Measurements from ENCODE around the gene P2RY11.

Gene P2RY11

DNA sequence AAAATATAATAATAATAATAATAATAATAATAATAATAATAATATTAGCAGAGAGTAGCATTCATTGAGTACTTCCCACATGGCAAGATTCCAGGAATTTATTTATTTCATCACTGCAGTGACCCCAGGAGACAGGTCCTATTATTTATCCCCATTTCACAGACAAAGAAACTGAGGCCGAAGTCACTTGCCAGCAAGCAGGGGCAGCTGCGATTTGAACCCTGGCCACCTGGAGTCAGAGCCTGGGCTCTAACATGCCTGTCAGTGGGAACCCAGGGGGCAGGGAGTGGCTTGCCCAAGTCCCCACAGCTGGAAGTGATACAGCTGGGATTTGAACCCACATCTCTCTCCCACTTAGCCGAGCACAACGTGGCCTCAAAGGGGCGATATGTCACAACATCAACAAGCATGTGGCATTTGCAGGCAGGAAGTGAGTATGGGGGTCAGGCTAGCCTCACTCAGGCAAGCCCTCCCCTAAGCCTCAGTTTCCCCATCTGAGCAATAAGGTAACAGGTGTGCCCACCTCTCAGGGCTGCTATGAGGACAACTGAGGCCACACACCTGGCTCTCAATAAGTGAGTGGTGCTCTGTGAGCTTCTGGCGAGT lies 22.4 kb upstream of the P2RY11 start:
- Mint-ChIP-seq H3K9me3 (no peaks in the 10 kb centered on the region), H3K27me3 (no peaks in the 10 kb centered on the region), H3K4me1 (peaks cover 51% of the 10 kb centered on the region), H3K27ac (peak overlapping the region; percentile 35), H3K36me3 (peaks cover 53% of the 10 kb centered on the region), H3K4me3 (no peak overlapping the region)
- ATAC-seq: no peak

DNA sequence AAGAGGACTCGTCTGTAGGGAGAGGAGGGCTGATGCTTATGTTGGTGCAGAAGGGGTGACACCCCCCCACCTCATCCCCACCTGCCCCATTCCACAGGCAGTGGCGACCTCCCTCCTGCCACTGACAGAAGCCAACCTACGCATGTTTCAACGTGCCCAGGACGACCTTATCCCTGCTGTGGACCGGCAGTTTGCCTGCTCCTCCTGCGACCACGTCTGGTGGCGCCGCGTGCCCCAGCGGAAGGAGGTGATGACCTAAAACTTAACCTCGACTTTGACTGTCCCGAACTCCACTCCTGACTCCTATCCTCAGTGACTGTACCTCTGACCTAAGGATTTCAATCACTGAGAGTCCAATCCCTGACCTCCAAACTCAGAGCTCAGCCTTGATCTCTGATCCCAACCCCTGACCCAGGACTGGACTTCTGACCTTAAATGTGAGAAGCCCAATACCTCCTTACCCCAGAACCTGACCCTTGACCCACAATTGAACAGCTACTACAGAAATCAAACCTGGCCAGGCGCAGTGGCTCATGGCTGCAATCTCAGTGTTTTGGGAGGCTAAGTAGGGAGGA lies 21.6 kb upstream of the P2RY11 start:
- Mint-ChIP-seq H3K9me3 (no peaks in the 10 kb centered on the region), H3K27ac (peak overlapping the region; percentile 35), H3K36me3 (peaks cover 61% of the 10 kb centered on the region), H3K4me3 (no peak overlapping the region), H3K4me1 (peaks cover 52% of the 10 kb centered on the region), H3K27me3 (no peaks in the 10 kb centered on the region)
- no peak for ATAC-seq

DNA sequence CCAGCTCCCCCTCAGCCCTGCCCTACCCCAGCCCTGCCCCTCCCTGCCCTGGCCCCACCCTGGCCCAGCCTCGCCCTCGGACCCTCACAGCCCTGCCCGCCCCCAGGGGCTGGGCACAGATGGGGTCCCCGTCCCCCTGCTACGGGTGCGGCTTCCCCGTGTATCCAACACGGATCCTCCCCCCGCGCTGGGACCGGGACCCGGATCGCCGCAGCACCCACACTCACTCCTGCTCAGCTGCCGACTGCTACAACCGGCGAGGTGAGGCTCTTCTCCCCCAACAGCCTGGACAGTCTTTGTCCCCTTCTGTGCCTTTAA lies 20.2 kb upstream of the P2RY11 start:
- H3K4me3 Mint-ChIP-seq: no peak overlapping the region
- H3K9me3 Mint-ChIP-seq: no peaks in the 10 kb centered on the region
- no peak for ATAC-seq
- H3K27me3 Mint-ChIP-seq: no peaks in the 10 kb centered on the region
- peak overlapping the region; percentile 82 for H3K27ac Mint-ChIP-seq
- H3K4me1 Mint-ChIP-seq: peaks cover 54% of the 10 kb centered on the region
- peaks cover 61% of the 10 kb centered on the region for H3K36me3 Mint-ChIP-seq

DNA sequence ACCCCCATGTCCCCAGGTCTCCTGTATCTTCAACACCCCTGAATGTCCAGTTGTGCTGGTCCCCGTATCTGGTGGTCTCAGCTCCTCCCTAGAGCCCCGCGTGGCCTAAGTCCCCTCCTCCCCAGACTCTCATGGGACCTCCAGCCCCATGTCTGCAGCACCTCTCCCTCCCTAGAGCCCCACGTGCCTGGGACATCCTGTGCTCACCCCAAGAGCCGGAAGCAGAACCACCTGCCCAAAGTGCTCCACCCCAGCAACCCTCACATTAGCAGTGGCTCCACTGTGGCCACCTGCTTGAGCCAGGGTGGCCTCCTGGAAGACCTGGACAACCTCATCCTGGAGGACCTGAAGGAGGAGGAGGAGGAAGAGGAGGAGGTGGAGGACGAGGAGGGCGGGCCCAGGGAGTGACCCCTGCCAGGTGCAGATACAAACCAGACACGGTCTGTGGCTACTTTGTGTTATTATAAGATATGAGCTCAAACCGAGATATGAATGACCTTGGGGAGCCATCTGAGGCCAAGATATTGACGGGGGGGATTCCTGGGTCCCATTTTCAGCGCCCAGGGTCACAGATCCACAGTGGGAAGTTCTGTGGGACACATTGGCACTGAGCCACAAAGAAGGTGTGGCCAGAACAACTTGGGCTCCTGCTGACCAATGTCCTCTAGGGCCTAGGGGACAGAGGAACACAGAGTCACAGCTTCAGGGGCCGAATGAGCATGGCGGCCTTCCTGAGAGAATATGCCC lies 19.4 kb upstream of the P2RY11 start:
- peak; percentile 53 for ATAC-seq
- Mint-ChIP-seq H3K36me3 (peaks cover 57% of the 10 kb centered on the region), H3K9me3 (no peaks in the 10 kb centered on the region), H3K27me3 (no peaks in the 10 kb centered on the region), H3K4me3 (peak overlapping the region; percentile 18), H3K27ac (peak overlapping the region; percentile 82), H3K4me1 (peaks cover 51% of the 10 kb centered on the region)

DNA sequence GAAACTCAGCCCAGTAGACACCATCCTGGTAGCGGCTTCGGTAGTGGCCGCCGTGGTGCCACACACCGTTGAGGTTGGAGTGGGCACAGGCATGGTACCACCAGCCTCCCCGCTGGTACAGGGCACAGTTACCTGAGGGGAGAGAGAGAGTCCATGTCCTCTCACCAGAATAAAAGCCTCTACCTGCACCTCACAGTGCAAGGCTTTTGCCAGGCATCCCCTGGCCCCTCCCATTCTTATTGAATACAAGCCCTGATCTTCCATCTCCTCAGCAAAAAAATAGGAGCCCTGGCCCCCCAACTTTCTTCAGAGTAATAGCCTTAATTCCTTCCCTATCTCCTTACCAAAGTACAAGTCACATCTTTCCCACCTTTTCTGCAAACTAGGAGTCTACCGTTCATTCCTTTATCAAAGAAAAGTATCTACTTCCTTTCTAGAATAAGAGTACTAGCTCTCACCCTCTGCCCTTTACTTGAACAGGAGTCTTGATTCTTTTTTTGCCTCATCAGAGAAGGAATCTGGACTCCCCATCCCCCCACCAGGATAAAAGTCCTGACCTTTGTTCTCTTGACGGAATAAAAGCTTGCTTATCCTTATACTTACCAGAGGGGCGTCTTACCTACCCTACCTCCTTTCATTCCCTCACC lies 18.7 kb upstream of the P2RY11 start:
- Mint-ChIP-seq H3K27ac (peak overlapping the region; percentile 36), H3K36me3 (peaks cover 50% of the 10 kb centered on the region), H3K4me3 (peak overlapping the region; percentile 2), H3K27me3 (no peaks in the 10 kb centered on the region), H3K9me3 (no peaks in the 10 kb centered on the region), H3K4me1 (peaks cover 44% of the 10 kb centered on the region)
- no peak for ATAC-seq

DNA sequence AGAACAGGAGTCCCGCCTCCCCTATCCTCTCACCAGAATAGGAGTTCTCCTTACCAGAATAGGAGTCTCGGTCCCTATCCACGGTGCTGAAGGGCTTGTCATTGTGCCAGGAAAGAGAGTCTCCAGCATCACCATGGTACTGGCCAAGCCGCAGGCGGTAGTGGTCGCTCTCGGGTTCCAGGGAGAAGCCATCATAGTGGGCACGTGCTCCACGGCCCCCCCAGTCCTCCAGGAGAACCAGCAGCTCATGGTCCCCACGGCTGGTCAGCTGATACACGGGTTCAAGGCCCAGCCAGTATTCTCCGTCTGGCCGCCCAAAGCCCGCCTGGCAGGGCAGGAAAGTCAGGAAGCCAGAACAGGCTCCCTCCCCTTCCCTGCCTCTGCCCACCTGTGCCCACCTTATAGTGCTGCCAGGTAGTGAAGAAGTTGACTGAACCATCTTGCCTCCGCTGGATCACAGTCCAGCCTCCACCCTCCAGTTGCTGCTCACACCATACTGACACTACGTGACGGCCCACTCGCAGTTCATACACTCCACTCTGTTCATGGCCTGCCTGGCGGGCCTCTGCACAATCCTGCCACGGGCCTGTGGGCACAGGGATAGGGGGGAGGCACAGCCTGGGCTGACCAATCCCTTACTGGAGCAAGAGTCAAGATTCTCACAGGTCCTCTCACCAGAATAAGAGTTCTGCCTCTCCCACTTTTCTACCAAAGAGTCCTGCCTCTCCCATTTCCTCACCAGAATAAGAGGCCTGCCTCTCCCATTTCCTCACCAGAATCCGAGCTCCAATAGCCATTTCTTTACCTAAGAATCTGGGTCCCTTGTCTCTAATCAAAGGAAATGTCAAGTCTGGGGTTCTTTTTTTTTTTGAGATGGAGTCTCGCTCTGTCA lies 18.0 kb upstream of the P2RY11 start:
- no peak for ATAC-seq
- Mint-ChIP-seq H3K27ac (peak overlapping the region; percentile 40), H3K4me3 (no peak overlapping the region), H3K4me1 (peaks cover 43% of the 10 kb centered on the region), H3K9me3 (no peaks in the 10 kb centered on the region), H3K36me3 (peaks cover 48% of the 10 kb centered on the region), H3K27me3 (no peaks in the 10 kb centered on the region)

DNA sequence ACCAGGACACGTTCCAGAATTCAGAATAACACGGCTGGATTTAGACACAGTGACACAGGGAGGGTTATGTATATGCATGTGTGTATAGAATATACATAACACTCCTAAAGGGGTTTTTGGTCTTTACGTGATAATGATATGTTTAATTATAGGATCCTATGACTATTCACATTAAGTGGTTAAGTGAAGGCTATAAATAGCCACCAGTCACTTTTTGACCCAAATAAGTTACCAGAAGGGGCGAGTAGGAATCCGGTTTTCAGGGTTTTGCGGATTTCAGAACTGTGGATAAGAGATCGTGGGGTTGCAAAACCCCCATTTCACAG lies 15.9 kb upstream of the P2RY11 start:
- no peaks in the 10 kb centered on the region for H3K27me3 Mint-ChIP-seq
- peaks cover 52% of the 10 kb centered on the region for H3K4me1 Mint-ChIP-seq
- peak overlapping the region; percentile 30 for H3K4me3 Mint-ChIP-seq
- H3K36me3 Mint-ChIP-seq: peaks cover 38% of the 10 kb centered on the region
- H3K27ac Mint-ChIP-seq: peak overlapping the region; percentile 62
- ATAC-seq: no peak
- no peaks in the 10 kb centered on the region for H3K9me3 Mint-ChIP-seq

DNA sequence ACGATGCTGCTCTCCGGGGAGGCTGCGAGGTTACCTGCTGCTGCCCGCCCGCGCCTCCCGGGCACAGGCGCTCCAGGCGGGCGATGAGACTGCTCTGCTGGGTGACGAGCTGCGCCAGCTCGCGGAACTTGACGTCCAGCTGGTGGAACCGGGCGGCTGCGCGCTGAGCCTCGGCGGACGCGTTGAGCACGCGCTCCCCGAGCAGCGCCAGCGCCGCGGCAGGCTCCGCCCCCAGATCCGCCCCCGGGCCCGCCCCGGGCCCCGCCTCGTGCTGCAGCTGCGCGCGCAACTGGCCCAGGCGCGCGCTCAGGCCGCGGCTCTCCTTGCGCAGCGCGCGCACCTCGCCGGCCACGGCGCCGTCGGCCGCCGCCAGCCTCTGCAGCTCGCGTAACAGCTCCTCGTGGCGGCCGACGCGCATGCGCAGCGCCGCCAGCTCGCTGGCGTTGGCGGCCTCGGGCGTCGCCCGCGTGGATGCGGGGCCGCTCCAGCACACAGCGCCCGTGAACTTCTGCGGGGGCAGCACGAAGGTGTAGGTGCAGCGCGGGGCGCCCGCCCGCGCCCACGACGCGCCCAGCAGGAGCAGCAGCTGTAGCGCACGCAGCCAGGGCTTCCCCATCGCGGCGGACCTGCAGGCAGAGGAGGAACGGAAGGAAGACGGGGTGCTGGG lies 15.4 kb upstream of the P2RY11 start:
- Mint-ChIP-seq H3K9me3 (no peaks in the 10 kb centered on the region), H3K36me3 (peaks cover 40% of the 10 kb centered on the region), H3K27ac (peak overlapping the region; percentile 62), H3K27me3 (no peaks in the 10 kb centered on the region), H3K4me3 (peak overlapping the region; percentile 64), H3K4me1 (peaks cover 57% of the 10 kb centered on the region)
- ATAC-seq: peak; percentile 95

DNA sequence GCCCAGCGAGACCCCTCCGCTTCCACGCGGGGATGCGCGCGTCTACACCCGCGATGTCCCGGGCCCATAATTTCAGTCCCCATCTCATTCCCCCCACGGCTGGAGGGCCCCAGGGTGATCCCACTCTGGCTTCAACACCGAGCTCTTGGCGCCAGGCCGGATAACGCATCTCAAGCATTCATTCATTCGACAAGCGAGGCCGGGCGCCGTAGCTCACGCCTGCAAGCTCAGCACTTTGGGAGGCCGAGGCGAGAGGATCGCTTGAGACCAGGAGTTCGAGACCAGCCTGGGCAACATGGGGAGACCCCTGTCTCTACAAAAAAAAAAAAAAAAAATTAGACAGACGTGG lies 14.9 kb upstream of the P2RY11 start:
- Mint-ChIP-seq H3K27me3 (no peaks in the 10 kb centered on the region), H3K36me3 (peaks cover 36% of the 10 kb centered on the region), H3K4me3 (peak overlapping the region; percentile 64), H3K9me3 (no peaks in the 10 kb centered on the region), H3K27ac (peak overlapping the region; percentile 62), H3K4me1 (peaks cover 56% of the 10 kb centered on the region)
- no peak for ATAC-seq

DNA sequence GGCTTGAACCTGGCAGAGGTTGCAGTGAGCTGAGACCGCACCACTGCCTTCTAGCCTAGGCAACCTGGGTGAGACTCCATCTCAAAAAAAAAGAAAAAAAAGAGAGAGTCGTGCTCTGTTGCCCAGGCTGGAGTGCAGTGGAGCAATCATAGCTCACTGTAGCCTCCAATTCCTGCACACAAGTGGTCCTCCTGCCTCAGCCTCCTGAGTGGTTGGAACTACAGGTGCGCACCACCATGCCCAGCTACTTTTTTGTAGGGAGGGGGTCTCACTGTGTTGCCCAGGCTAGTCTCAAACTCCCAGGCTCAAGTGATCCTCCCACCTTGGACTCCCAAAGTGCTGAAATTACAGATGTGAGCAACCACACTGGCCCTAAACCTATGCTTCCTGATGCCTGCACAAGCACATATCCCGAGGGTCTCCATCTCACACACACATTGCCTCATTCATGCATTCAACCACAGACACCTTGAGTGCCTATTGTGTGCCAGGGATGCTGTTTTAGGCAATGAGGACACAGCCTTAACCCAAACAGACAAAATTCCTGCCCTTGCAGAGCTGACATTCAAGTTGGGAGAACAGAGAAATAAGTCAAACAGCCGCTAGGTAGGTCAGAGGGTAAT lies 11.2 kb upstream of the P2RY11 start:
- H3K36me3 Mint-ChIP-seq: peaks cover 5% of the 10 kb centered on the region
- H3K27me3 Mint-ChIP-seq: no peaks in the 10 kb centered on the region
- ATAC-seq: no peak
- peak overlapping the region; percentile 99 for H3K27ac Mint-ChIP-seq
- peaks cover 64% of the 10 kb centered on the region for H3K4me1 Mint-ChIP-seq
- peak overlapping the region; percentile 52 for H3K4me3 Mint-ChIP-seq
- H3K9me3 Mint-ChIP-seq: no peaks in the 10 kb centered on the region

DNA sequence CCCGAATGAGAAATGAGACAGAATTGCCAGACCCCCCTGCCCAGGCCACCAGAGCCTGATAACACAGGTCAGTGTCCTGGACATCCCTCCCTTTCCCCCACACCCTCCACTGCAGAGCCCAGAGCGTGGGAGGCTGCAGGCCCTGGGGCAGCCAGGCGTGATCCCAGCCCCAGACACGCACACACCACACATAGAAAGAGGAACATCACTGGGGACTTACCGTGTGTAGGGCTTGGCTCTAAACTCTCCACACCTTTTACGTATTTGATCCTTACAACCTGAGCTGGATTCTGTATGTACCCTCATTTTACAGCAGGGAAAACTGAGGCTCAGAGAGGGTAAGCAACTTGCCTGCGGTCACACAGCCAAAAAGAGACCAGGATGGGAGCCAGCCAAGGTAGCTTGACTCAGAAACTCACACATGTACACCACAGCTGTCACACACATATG lies 8.7 kb upstream of the P2RY11 start:
- H3K36me3 Mint-ChIP-seq: peaks cover 18% of the 10 kb centered on the region
- H3K27ac Mint-ChIP-seq: peak overlapping the region; percentile 99
- peaks cover 78% of the 10 kb centered on the region for H3K4me1 Mint-ChIP-seq
- H3K27me3 Mint-ChIP-seq: no peaks in the 10 kb centered on the region
- H3K4me3 Mint-ChIP-seq: peak overlapping the region; percentile 81
- no peaks in the 10 kb centered on the region for H3K9me3 Mint-ChIP-seq
- peak; percentile 80 for ATAC-seq

DNA sequence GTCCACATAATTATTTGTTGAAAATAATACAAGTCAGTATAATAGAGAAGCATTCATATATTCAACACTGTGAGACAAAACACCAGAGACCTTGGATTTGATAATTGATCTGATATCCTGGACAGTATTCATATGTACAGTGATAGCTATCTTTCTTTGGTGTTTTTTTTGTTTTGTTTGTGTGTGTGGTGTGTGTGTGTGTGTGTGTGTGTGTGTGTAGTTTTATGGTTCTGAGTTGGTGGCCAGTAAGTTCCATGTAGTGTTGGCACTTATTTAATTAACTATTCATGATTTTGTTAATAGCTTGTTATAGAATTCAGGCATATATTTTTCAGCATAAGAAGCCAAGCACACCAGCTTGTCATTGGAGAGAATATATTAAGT lies 7.4 kb upstream of the P2RY11 start:
- Mint-ChIP-seq H3K27me3 (no peaks in the 10 kb centered on the region), H3K4me3 (peak overlapping the region; percentile 19), H3K27ac (peak overlapping the region; percentile 99), H3K36me3 (peaks cover 26% of the 10 kb centered on the region), H3K9me3 (no peaks in the 10 kb centered on the region), H3K4me1 (peaks cover 79% of the 10 kb centered on the region)
- no peak for ATAC-seq

DNA sequence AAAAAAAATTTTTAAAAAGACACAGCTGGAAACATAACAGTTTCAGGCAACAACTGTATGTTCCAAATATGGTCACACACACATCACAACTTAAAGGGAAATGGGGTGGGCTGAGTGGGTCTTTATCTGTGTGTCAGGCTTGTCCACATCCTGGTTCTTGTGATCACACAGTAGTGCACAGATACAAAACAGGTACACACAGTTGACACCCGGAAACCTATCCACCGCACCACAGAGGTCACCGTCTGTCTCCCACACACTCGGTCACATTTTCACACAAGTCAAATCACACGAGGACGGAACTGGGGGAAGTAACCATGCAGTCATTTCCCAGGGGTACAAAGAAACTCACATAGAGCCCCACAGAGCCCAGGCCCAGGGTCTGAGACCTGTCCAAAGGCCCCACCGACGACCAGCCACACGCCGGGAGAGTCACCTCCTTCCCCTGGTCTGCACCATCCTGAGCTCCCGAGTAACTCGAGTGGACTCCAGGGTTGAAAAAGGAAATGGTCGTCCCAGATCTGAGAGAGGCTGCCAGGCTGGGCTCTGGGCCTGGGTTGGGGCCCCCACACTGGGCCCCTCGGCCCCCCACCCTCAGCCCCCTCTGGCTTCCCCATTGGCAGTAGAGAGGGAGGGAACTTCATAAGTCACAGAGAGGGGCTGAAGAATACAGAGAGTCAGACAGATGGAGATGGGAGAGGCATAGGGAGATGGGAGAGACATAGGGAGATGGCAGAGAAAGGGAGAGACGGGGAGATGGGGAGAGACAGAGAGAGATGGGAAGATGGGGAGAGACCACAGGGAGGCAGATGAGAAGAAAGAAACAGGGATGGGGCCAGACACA lies 6.6 kb upstream of the P2RY11 start:
- Mint-ChIP-seq H3K4me1 (peaks cover 79% of the 10 kb centered on the region), H3K27ac (peak overlapping the region; percentile 99), H3K36me3 (peaks cover 33% of the 10 kb centered on the region), H3K27me3 (no peaks in the 10 kb centered on the region), H3K4me3 (peak overlapping the region; percentile 73), H3K9me3 (no peaks in the 10 kb centered on the region)
- peak; percentile 76 for ATAC-seq

Measured in stimulated activated memory B cell treated with anti-CD40 and anti-IgM and Interleukin-4, amounts not matched to agents 10 μg/mL and 1 μg/mL and 100 μg/mL, for 72 hours (primary cell).